ENCODE measurements around the gene LRRN2. TPM values are rescaled to one million over a fixed set of nuclear protein-coding genes. Genes with fewer than 3 reads are reported as not detected.

Gene LRRN2
- total RNA-seq, 1 donor from 2014 or later, result 4.6 TPM

DNA sequence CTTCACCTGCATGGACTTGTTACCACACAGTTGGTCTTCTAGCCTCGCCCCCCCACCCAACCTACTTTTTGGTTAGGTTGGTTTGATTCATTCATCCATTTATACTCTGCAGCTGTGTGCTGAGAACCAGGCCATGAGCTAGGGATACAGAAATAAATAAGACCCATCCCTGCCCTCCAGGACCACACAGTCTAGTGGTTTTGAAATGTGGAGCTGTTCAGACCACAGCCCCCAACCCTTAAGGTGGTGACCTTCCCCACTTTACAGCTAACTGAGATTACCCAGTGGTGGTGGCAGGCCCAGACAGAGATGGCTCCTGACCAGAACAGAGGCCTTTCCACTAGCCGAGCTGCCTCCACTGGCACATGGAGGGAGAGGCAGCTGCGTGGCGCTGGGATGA lies 37.0 kb downstream of the LRRN2 start:
- H3K4me1 Mint-ChIP-seq (ENCODE audit: low read depth), result peaks cover 5% of the 10 kb centered on the region
- H3K27ac Mint-ChIP-seq (ENCODE audit: unreplicated experiment), result no peak overlapping the region
- DNase-seq (ENCODE audit: low spot score), result no peak
- H3K4me3 Mint-ChIP-seq (ENCODE audit: unreplicated experiment), result no peak overlapping the region
- H3K27me3 Mint-ChIP-seq (ENCODE audit: low read depth), result peaks cover 37% of the 10 kb centered on the region
- TF ChIP-seq, protein P1, sequence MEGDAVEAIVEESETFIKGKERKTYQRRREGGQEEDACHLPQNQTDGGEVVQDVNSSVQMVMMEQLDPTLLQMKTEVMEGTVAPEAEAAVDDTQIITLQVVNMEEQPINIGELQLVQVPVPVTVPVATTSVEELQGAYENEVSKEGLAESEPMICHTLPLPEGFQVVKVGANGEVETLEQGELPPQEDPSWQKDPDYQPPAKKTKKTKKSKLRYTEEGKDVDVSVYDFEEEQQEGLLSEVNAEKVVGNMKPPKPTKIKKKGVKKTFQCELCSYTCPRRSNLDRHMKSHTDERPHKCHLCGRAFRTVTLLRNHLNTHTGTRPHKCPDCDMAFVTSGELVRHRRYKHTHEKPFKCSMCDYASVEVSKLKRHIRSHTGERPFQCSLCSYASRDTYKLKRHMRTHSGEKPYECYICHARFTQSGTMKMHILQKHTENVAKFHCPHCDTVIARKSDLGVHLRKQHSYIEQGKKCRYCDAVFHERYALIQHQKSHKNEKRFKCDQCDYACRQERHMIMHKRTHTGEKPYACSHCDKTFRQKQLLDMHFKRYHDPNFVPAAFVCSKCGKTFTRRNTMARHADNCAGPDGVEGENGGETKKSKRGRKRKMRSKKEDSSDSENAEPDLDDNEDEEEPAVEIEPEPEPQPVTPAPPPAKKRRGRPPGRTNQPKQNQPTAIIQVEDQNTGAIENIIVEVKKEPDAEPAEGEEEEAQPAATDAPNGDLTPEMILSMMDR (IDR thresholded peaks at IDR 0.05), result no peak
- no peaks in the 10 kb centered on the region for H3K9me3 Mint-ChIP-seq (ENCODE audit: low read depth)
- H3K36me3 Mint-ChIP-seq (ENCODE audit: low read depth), result no peaks in the 10 kb centered on the region

DNA sequence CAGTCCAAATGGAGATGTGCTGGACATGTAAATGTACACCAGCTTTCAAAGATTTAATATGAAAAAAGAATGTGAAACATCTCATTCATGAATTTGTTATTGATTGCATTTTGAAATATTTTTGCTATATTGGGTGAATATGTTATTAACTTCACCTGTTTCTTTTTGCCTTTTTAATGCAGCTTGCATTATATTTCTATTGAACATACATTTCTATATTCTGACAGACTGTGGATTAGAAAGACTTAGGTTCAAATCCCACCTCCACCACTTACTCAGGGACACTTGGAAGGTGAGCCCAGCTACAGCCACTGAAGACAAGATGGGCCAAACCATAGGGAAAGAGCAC lies 37.8 kb downstream of the LRRN2 start:
- Mint-ChIP-seq H3K27ac (ENCODE audit: unreplicated experiment) (no peak overlapping the region), H3K9me3 (ENCODE audit: low read depth) (no peaks in the 10 kb centered on the region), H3K27me3 (ENCODE audit: low read depth) (peaks cover 40% of the 10 kb centered on the region), H3K4me3 (ENCODE audit: unreplicated experiment) (no peak overlapping the region), H3K4me1 (ENCODE audit: low read depth) (peaks cover 5% of the 10 kb centered on the region), H3K36me3 (ENCODE audit: low read depth) (no peaks in the 10 kb centered on the region)
- TF ChIP-seq, protein P1 (IDR thresholded peaks at IDR 0.05), result no peak
- no peak for DNase-seq (ENCODE audit: low spot score)

DNA sequence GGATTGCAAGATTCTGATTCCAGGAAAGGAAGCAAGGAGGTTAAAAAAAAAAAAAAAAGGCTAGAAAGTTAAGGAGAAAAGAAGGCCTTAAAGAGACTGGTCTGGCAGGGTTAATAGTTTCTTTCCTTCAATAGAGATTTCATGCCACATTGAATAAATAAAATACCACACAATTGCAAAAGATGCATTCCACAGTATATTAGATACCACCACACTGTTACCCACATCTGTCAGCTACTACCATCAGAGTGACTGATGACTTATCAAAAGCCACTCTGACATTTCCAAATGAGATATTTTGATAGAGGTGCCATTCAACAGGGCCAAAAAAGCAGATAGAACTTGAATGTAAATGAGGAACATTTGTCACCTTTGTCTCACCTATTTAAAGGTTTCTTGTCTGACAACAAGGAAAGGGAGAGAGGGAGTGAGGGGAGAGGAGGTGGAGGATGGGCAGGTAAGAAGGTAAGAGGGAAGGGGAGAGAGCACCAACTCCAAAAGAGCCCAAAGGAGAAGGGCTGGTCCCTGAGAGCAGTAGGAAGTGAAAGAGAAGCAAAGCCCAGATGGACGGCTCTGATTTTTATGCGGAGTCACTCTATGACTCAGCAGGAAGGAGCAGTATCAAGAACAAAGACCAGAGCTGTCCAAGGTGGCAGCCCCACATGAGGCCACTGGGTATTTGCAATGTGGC lies 38.3 kb downstream of the LRRN2 start:
- no peaks in the 10 kb centered on the region for H3K9me3 Mint-ChIP-seq (ENCODE audit: low read depth)
- H3K27ac Mint-ChIP-seq (ENCODE audit: unreplicated experiment), result no peak overlapping the region
- no peak for DNase-seq (ENCODE audit: low spot score)
- H3K36me3 Mint-ChIP-seq (ENCODE audit: low read depth), result no peaks in the 10 kb centered on the region
- H3K4me3 Mint-ChIP-seq (ENCODE audit: unreplicated experiment), result no peak overlapping the region
- TF ChIP-seq, protein P1 (IDR thresholded peaks at IDR 0.05), result no peak
- H3K4me1 Mint-ChIP-seq (ENCODE audit: low read depth), result peaks cover 5% of the 10 kb centered on the region
- H3K27me3 Mint-ChIP-seq (ENCODE audit: low read depth), result peaks cover 40% of the 10 kb centered on the region

DNA sequence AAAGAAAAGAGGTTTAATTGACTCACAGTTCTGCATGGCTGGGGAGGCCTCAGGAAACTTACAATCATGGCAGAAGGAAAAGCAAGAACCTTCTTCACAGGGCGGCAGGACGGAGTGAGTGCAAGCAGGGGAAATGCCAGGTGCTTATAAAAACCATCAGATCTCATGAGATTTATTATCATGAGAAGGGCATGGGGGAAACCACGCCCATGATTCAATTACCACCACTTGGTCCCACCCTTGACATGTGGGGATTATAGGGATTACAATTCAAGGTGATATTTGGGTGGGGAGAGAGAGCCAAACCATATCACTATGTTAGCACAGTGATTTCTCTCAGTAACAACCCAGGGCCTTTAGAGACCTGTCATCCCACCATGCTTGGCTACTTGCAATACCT lies 39.9 kb downstream of the LRRN2 start:
- DNase-seq (ENCODE audit: low spot score), result no peak
- Mint-ChIP-seq H3K27ac (ENCODE audit: unreplicated experiment) (no peak overlapping the region), H3K4me1 (ENCODE audit: low read depth) (peaks cover 5% of the 10 kb centered on the region), H3K9me3 (ENCODE audit: low read depth) (no peaks in the 10 kb centered on the region), H3K27me3 (ENCODE audit: low read depth) (peaks cover 31% of the 10 kb centered on the region), H3K36me3 (ENCODE audit: low read depth) (no peaks in the 10 kb centered on the region), H3K4me3 (ENCODE audit: unreplicated experiment) (no peak overlapping the region)
- TF ChIP-seq, protein P1 (IDR thresholded peaks at IDR 0.05), result no peak

DNA sequence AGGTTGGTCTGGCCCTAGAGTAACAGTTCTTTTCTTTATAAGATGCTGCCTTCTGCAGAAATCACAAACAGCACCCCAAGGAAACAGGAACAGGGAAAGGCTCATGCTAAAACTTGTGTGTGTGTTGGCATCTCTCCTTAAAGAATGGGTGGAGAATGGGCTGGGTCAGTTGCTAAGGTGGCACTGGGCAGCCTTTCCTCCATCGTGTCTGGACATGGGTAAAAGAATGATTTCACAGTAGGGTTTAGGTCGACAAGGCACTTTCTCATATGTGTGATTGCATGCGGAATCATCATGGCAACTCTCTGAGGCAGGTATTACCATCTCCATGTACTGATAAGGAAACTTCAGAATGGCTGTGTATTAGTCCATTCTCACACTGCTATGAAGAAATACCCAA lies 40.3 kb downstream of the LRRN2 start:
- TF ChIP-seq, protein P1 (IDR thresholded peaks at IDR 0.05), result no peak
- no peaks in the 10 kb centered on the region for H3K9me3 Mint-ChIP-seq (ENCODE audit: low read depth)
- H3K27me3 Mint-ChIP-seq (ENCODE audit: low read depth), result peaks cover 29% of the 10 kb centered on the region
- no peaks in the 10 kb centered on the region for H3K36me3 Mint-ChIP-seq (ENCODE audit: low read depth)
- H3K4me3 Mint-ChIP-seq (ENCODE audit: unreplicated experiment), result no peak overlapping the region
- H3K27ac Mint-ChIP-seq (ENCODE audit: unreplicated experiment), result no peak overlapping the region
- H3K4me1 Mint-ChIP-seq (ENCODE audit: low read depth), result peaks cover 5% of the 10 kb centered on the region
- no peak for DNase-seq (ENCODE audit: low spot score)

Measured in chondrocyte (in vitro differentiated cells).